Measurements from ENCODE around the gene HINT1. TPM values are rescaled to one million over a fixed set of nuclear protein-coding genes. Genes with fewer than 3 reads are reported as not detected.
A peak's percentile ranks its signal among the peaks of the same experiment; 100 is the strongest.
"Not testable (repeated sequence)": the region's sequence is repeated elsewhere in the genome, so short reads cannot be mapped to it uniquely, and the experiment has no call there.

Gene HINT1
- total and polyA plus RNA-seq, 5 donors: 152 to 294 (median 184) TPM

DNA sequence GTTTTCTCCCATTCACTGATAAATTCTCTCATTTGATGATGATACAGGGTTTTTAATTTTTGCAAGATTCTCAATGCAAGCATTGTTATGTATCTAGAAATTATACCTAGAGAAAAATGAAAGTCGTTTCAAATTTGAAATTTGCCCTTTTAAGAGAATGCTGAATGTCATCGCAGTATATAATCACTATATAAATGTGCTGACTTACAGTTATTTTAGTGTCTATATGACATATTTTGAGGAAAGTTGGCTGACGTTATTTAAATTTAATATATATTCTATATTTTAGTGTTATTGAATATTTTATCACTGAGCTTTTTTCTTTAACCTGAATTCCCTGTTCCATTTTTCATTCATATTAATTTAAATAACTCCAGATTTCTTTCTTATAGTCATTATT lies 35.5 kb upstream of the HINT1 start:
- no peak for ATAC-seq
- intact Hi-C loops (cut with DNase I): no loop called here
- Histone ChIP-seq H3K4me3 (ENCODE audit: low read length) (no peak overlapping the region), H3K27me3 (ENCODE audit: control insufficient read depth, insufficient read depth) (no peaks in the 10 kb centered on the region), H3K9me3 (ENCODE audit: control insufficient read depth, low read length) (no peaks in the 10 kb centered on the region), H3K27ac (ENCODE audit: low read length) (no peak overlapping the region), H3K4me1 (ENCODE audit: control insufficient read depth, insufficient read depth, low read length) (no peaks in the 10 kb centered on the region)
- DNase-seq: no peak
- WGBS: 94% methylated on average over 3 of the region's 3 CpGs

DNA sequence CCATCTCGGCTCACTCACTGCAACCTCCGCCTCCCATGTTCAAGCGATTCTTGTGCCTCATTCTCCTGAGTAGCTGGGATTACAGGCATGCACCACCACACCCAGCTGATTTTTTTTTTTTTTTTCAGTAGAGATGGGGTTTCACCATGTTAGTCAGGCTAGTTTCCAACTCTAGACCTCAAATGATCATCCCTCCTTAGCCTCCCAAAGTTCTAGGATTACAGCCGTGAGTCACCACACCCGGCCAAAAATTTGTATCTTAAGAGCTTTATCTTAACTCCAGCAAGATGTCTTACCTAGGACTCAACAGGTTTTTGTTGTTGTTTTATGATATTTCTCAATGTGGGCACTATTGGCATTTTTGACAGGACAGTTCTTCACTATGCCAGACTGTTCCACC lies 33.6 kb upstream of the HINT1 start:
- no peak overlapping the region for H3K4me3 ChIP-seq (ENCODE audit: low read length)
- H3K9me3 ChIP-seq (ENCODE audit: control insufficient read depth, low read length): no peaks in the 10 kb centered on the region
- intact Hi-C loops (cut with DNase I): no loop called here
- H3K4me1 ChIP-seq (ENCODE audit: control insufficient read depth, insufficient read depth, low read length): no peaks in the 10 kb centered on the region
- no peak for DNase-seq
- 96% methylated on average over 5 of the region's 5 CpGs for WGBS
- no peaks in the 10 kb centered on the region for H3K27me3 ChIP-seq (ENCODE audit: control insufficient read depth, insufficient read depth)
- no peak for ATAC-seq
- no peak overlapping the region for H3K27ac ChIP-seq (ENCODE audit: low read length)

DNA sequence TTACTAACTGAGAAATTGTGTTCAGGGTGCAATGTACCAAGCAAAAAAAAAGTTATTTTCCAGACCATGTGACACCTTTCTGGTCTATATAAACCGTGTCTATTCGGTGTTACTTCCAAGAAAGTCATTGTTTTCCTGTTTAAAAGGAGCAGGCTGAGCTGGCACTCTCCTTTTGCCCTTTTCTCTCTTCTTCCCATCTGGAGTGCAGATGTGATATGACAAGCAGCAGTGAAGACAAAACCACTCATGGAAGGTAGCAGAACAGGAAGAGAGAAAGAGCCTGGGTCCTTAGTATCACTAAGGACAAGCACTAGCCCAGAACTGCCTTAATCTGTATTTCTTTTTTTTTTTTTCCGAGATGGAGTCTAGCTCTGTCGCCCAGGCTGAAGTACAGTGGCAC lies 31.3 kb upstream of the HINT1 start:
- H3K4me1 ChIP-seq (ENCODE audit: control insufficient read depth, insufficient read depth, low read length): no peaks in the 10 kb centered on the region
- no peaks in the 10 kb centered on the region for H3K9me3 ChIP-seq (ENCODE audit: control insufficient read depth, low read length)
- DNase-seq: no peak
- no peak overlapping the region for H3K27ac ChIP-seq (ENCODE audit: low read length)
- ATAC-seq: no peak
- WGBS: 92% methylated on average over 4 of the region's 4 CpGs
- H3K4me3 ChIP-seq (ENCODE audit: low read length): no peak overlapping the region
- H3K27me3 ChIP-seq (ENCODE audit: control insufficient read depth, insufficient read depth): no peaks in the 10 kb centered on the region
- intact Hi-C loops (cut with DNase I): no loop called here

DNA sequence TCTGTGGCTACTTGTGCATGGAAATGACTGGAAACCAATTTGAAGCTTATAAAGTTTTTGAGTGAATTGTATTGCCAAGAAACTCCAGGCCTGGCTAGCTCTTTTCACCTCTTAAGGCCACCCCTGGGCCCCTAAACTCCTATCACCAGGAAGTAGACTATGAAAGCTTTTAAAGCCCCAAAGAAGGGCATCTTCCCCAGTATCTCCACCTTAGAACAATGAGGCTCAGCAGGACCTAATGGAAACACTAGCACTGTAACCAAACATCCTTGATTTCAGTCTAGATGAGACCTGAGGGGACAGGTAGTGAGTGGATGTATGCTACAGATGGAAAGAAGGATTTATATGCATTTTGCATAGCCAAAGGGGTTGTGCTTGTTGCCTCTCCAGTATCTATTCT lies 30.6 kb upstream of the HINT1 start:
- no peaks in the 10 kb centered on the region for H3K9me3 ChIP-seq (ENCODE audit: control insufficient read depth, low read length)
- no peak overlapping the region for H3K4me3 ChIP-seq (ENCODE audit: low read length)
- DNase-seq: no peak
- ATAC-seq: no peak
- H3K27me3 ChIP-seq (ENCODE audit: control insufficient read depth, insufficient read depth): no peaks in the 10 kb centered on the region
- intact Hi-C loops (cut with DNase I): no loop called here
- H3K4me1 ChIP-seq (ENCODE audit: control insufficient read depth, insufficient read depth, low read length): no peaks in the 10 kb centered on the region
- H3K27ac ChIP-seq (ENCODE audit: low read length): no peak overlapping the region

DNA sequence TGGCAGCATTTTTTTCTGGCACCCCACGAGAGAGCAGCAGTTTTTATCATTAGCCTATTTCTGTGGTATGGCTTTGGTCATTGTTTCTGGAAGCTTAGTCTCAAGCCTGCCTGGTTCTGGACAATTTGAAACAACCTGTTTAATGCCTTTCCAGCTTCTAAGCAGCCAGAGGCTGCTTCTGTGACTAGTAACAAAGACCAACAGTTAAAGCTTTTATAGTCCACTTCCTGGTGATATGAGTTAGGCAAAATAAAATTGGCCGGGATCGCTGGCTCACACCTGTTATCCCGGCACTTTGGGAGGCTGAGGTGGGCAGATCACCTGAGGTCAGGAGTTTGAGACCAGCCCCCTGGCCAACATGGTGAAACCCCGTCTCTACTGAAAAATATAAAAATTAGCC lies 29.7 kb upstream of the HINT1 start:
- no peak overlapping the region for H3K4me3 ChIP-seq (ENCODE audit: low read length)
- no peaks in the 10 kb centered on the region for H3K9me3 ChIP-seq (ENCODE audit: control insufficient read depth, low read length)
- no peaks in the 10 kb centered on the region for H3K27me3 ChIP-seq (ENCODE audit: control insufficient read depth, insufficient read depth)
- 83% methylated on average over 5 of the region's 5 CpGs for WGBS
- intact Hi-C loops (cut with DNase I): no loop called here
- DNase-seq (no peak), ATAC-seq (no peak)
- H3K27ac ChIP-seq (ENCODE audit: low read length): no peak overlapping the region
- no peaks in the 10 kb centered on the region for H3K4me1 ChIP-seq (ENCODE audit: control insufficient read depth, insufficient read depth, low read length)

DNA sequence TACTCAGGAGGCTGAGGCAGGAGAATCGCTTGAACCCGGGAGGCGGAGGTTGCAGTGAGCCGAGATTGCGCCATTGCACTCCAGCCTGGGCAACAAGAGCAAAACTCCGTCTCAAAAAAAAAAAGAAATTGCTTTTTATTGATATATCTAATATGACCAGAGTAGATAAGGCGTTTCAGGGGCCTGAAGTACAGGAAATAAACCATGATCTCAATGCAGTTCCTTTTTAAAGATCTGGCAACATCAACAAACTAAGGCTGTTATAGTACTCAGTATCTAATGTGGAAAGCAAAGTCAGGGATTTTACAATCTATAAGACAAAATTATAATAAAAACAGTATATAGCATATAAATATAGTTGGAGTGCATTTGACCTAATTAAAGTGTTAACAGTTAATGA lies 28.8 kb upstream of the HINT1 start:
- intact Hi-C loops (cut with DNase I); H3K4me1 ChIP-seq (ENCODE audit: control insufficient read depth, insufficient read depth, low read length); H3K4me3 ChIP-seq (ENCODE audit: low read length); DNase-seq; ATAC-seq; H3K27me3 ChIP-seq (ENCODE audit: control insufficient read depth, insufficient read depth); H3K27ac ChIP-seq (ENCODE audit: low read length); H3K9me3 ChIP-seq (ENCODE audit: control insufficient read depth, low read length): not testable (repeated sequence)
- 91% methylated on average over 6 of the region's 7 CpGs for WGBS

DNA sequence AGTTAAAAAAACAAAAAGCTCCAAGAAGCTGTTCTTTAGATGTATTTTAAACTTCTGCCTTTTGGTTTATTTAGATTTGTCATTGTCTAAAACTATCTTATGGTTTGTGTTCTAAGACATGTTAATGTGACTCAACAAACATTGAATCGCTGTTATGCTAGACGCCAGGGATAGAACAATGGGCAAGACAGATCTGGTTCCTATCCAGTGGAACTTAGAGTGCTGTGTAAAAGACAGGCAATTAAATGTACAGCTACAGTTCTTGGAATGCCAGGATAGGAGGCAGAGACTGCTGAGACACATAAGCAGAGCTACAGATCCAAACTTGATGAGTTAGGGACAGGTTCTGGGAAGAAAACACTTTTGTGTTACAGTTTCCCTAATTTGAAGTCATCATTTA lies 28.1 kb upstream of the HINT1 start:
- Histone ChIP-seq H3K27ac (ENCODE audit: low read length) (no peak overlapping the region), H3K9me3 (ENCODE audit: control insufficient read depth, low read length) (no peaks in the 10 kb centered on the region), H3K4me3 (ENCODE audit: low read length) (no peak overlapping the region), H3K27me3 (ENCODE audit: control insufficient read depth, insufficient read depth) (no peaks in the 10 kb centered on the region), H3K4me1 (ENCODE audit: control insufficient read depth, insufficient read depth, low read length) (no peaks in the 10 kb centered on the region)
- DNase-seq (no peak), ATAC-seq (no peak)
- intact Hi-C loops (cut with DNase I): no loop called here
- WGBS: 76% methylated on average over 2 of the region's 2 CpGs

DNA sequence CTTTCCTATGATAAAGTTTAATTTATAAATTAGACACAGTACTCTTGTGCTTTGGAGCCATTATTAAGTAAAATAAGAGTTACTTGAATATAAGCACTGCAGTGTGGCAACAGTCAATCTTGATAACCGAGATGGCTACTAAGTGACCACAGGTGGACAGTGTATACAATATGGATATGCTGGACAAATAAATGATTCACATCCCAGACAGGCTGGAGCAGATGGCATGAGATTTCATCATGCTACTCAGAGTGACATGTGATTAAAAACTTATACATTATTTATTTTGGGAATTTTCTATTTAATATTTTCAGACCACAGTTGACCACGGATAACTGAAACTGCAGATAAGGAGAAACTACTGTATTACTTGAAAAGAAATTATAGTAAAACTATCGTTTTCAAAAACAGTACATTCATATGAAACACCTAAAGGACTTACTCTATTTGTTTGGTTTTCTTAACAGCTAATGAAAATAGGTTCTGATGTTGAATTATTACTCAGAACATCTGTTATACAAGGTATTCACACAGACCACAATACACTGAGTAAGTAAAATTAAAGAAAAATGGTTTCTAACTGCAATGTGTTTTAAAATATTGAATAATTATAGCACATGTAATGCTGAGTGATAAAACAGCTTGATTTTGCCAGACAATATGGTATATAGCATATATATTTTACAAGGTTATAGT lies 21.7 kb upstream of the HINT1 start:
- DNase-seq (no peak), ATAC-seq (no peak)
- Histone ChIP-seq H3K4me3 (ENCODE audit: low read length) (no peak overlapping the region), H3K4me1 (ENCODE audit: control insufficient read depth, insufficient read depth, low read length) (no peaks in the 10 kb centered on the region), H3K27me3 (ENCODE audit: control insufficient read depth, insufficient read depth) (no peaks in the 10 kb centered on the region), H3K9me3 (ENCODE audit: control insufficient read depth, low read length) (no peaks in the 10 kb centered on the region), H3K27ac (ENCODE audit: low read length) (no peak overlapping the region)
- intact Hi-C loops (cut with DNase I): no loop called here
- 91% methylated on average over 3 of the region's 3 CpGs for WGBS

DNA sequence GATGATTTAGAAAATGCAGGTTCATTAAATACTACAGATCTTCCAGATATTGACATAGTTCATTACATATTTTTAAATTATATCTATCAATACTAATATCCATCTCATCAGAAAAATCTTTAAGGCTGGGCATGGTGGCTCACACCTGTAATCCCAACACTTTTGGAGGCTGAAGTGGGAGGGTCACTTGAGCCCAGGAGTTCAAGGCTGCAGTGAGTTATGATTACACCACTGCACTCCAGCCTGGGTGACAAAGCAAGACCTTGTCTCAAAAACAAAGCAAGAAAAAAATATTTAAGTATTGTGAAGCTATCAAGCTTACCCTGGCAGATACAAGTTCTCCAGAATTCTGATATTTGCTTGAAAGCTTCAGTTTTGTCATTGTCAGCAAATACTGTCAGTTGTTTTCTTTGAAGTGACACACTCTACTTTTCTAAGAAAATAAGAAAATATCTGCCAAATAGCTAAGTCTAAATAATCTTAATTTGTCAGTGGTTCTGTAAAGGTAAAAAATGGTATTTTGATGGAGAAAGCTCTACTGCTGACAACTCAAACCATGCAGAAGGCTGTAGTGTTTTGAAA lies 20.6 kb upstream of the HINT1 start:
- ATAC-seq: no peak
- H3K4me1 ChIP-seq (ENCODE audit: control insufficient read depth, insufficient read depth, low read length): no peaks in the 10 kb centered on the region
- no peak for DNase-seq
- H3K27ac ChIP-seq (ENCODE audit: low read length): no peak overlapping the region
- intact Hi-C loops (cut with DNase I): no loop called here
- H3K27me3 ChIP-seq (ENCODE audit: control insufficient read depth, insufficient read depth): no peaks in the 10 kb centered on the region
- no peak overlapping the region for H3K4me3 ChIP-seq (ENCODE audit: low read length)
- no peaks in the 10 kb centered on the region for H3K9me3 ChIP-seq (ENCODE audit: control insufficient read depth, low read length)

DNA sequence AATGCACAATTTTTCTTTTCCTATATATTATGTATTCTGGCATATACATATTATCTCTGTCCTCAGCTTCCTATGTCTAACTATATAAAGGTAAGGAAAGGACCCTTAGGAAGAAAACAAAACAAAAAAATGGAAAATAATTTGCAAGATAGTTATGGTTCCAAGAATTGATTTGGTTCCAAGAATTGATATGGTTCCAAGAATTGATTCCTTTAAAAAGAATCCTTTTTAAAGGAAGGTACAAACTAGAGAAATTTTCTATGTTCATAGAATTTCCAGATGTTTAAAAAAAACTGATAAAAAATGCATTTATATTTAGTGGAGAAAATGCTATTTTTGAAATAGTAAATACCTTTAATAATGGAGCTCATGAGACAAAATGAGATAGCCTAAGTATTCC lies 17.8 kb upstream of the HINT1 start:
- H3K4me3 ChIP-seq (ENCODE audit: low read length): no peak overlapping the region
- no peak overlapping the region for H3K27ac ChIP-seq (ENCODE audit: low read length)
- no peak for DNase-seq
- no peaks in the 10 kb centered on the region for H3K27me3 ChIP-seq (ENCODE audit: control insufficient read depth, insufficient read depth)
- H3K4me1 ChIP-seq (ENCODE audit: control insufficient read depth, insufficient read depth, low read length): no peaks in the 10 kb centered on the region
- no peaks in the 10 kb centered on the region for H3K9me3 ChIP-seq (ENCODE audit: control insufficient read depth, low read length)
- intact Hi-C loops (cut with DNase I): no loop called here
- ATAC-seq: no peak

DNA sequence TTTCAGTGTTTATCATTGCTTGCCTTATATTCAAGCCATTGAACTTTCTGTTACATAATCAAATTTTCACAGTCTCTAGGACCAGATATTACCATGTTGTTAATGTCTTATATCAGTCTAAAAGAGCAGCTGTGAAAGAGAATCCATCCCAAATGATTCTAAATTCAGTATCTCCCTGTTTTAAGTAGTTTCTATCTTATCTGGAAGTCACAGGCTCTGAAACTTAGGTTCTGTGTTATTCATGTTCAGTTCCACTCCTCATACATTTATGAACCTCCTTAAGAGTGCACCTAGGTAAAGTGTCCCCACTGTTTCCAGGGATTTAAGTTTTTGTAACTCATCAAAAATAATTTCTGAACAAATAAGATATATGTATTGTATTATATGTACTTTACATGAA lies 15.4 kb upstream of the HINT1 start:
- H3K4me1 ChIP-seq (ENCODE audit: control insufficient read depth, insufficient read depth, low read length): no peaks in the 10 kb centered on the region
- H3K27ac ChIP-seq (ENCODE audit: low read length): no peak overlapping the region
- H3K27me3 ChIP-seq (ENCODE audit: control insufficient read depth, insufficient read depth): no peaks in the 10 kb centered on the region
- no peaks in the 10 kb centered on the region for H3K9me3 ChIP-seq (ENCODE audit: control insufficient read depth, low read length)
- intact Hi-C loops (cut with DNase I): no loop called here
- ATAC-seq (no peak), DNase-seq (no peak)
- no peak overlapping the region for H3K4me3 ChIP-seq (ENCODE audit: low read length)

DNA sequence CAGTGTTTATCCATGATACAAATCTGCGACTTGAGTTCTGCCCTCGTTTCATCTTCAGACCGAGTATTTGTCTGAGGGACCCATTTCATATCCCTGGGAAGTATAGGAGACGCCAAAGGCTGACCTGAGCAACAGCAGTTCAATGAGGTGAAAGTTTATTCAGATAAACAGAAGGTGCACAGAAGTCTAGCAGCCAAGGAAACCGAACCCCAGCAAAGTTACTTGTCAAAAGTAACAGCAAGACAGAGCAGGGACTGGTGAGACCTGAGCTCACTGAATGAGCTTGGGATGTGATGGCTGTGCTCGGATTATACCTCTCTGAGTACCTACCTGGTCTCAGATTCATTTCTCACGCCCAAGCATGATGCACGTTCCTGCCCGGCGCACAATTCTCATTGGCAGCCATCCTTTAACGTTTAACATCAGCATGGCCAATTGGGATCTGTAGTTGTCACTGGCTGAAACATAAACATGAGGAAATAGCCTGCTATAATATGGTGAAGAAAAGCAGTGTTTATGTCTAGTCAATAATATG lies 6.3 kb upstream of the HINT1 start:
- H3K4me3 ChIP-seq (ENCODE audit: low read length): peak overlapping the region; percentile 54
- 6% methylated on average over 11 of the region's 11 CpGs for WGBS
- peak overlapping the region; percentile 13 for H3K27ac ChIP-seq (ENCODE audit: low read length)
- ATAC-seq (no peak), DNase-seq (no peak)
- intact Hi-C loops (cut with DNase I): loop anchor here in 2 of 4 donors (5.0 to 10.0 kb wide), 2 partner anchors 93 to 241 kb away; partner anchors contain the start of gene CDC42SE2 (in 2 of the 2)
- peaks cover 3% of the 10 kb centered on the region for H3K4me1 ChIP-seq (ENCODE audit: control insufficient read depth, insufficient read depth, low read length)
- H3K9me3 ChIP-seq (ENCODE audit: control insufficient read depth, low read length): no peaks in the 10 kb centered on the region
- no peaks in the 10 kb centered on the region for H3K27me3 ChIP-seq (ENCODE audit: control insufficient read depth, insufficient read depth)
